Activated T-cell treated with anti-CD3 and anti-CD28 coated beads for 24 hours (primary cell): ENCODE measurements around the gene DNAH12.
"Not testable (repeated sequence)": the region's sequence is repeated elsewhere in the genome, so short reads cannot be mapped to it uniquely, and the experiment has no call there.

Experiments
- DNase-seq: peaks from one replicate; pipeline ENCODE4 v3.0.0-alpha.2; 2020; ENCODE audit warnings: low read depth

The DNAH12 gene

DNA sequence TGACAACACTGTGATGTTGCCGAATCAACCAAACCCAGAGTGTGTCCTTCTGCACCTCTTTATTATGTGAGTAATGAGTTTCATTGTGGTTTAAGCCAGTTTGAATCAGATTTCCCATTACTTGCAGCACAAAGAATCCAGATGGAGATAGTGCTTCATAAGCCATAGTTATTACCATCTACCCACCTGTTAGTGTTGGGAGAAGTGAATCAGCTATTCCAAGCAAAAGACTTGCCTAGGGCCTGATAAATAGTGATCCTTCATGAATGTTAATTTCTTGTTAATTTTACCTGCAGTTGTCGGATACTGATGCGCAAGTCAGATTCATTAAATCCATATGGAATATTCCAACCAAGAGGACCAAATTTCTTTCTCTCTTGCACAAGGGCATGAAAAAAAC is 229.9 kb downstream of the DNAH12 start:
- DNase-seq = no peak

DNA sequence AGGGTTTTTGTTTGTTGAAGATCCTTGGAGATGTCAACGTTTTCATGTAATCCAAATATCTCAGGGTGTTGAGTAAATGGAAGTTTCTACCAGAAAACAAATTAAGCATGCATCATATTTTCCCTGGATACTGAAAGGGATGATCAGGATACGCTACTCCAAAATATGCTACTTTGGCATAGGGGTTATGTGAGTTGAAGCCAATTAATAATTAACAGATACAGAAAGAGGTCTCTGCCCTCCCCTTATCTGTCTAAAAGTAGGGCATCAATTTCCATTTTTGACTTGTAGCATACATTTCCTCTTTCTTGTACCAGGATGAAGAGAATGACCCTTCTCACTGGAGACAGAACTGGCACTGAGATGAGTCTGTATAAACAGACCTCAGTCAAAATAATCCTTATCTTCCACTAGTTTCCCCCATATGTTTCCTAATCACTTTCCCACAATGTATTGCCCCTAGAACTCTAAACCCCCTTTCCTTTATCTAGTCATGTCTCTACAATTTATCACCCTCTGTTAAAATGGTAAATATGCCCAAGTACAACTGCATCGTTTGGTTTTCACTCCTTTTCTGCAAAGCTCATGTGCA is 234.3 kb downstream of the DNAH12 start:
- no peak for DNase-seq

DNA sequence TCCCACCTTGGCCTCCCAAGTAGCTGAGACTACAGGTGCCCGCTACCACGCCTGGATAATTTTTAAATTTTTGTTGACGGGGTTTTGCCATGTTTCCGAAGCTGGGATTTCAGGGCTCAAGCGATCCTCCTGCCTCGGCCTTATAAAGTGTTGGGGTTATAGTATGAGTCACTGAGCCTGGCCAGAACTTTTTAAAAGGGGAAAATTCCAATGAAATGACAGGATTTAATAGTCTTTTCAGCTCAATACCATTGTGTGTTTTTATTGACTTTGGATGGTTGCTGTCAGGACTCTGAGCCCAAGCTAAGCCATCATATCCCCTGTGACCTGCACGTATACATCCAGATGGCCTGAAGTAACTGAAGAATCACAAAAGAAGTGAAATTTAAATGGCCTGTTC is 240.6 kb downstream of the DNAH12 start:
- DNase-seq = not testable (repeated sequence)

DNA sequence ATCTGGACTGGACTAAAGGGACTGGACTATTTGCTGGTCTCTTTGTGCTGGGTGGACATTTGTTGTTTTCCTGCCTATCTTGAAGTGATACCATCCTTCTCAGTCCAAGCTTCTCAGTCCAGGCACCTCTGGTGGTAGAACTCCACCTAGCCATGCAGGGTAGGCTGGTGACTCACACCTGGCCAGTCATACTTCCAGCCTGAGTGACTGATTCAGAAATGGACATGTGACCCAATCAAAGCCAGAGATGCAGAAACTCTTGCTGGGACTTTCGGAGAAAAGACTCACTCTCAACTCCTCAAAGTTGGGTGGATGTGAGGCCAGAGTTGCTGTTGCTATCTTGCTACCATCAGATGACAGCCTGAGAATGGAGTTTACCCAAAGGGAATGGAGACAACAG is 246.1 kb downstream of the DNAH12 start:
- no peak for DNase-seq

DNA sequence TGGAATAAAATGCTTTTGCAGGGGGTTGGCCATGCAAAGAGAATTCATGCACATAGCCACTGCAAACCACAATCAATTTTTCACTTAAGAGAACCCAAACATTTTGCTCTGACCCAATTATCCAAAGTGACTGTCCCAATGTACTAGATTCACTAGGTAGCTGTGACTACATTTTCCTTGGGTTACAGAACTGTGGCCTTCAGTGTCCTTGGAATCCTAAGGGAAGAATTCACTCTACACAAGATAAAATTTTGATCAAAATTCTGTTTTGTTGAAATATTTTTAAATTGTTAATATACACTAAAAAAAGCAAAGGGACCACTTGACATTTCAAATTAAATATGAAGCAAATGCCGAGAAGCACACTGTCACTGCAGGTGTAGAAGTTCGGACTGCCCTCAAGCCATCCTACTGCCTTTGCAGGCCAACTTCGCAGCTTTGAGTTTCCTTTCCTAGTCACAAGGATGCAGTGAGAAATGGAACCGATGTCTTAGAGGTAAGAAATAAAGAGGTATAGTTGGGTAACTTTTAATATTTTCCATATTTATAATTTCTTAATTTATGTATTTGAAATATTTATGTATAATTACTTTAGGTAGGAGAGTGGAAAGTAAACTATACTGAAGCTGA is 251.1 kb downstream of the DNAH12 start:
- no peak for DNase-seq

DNA sequence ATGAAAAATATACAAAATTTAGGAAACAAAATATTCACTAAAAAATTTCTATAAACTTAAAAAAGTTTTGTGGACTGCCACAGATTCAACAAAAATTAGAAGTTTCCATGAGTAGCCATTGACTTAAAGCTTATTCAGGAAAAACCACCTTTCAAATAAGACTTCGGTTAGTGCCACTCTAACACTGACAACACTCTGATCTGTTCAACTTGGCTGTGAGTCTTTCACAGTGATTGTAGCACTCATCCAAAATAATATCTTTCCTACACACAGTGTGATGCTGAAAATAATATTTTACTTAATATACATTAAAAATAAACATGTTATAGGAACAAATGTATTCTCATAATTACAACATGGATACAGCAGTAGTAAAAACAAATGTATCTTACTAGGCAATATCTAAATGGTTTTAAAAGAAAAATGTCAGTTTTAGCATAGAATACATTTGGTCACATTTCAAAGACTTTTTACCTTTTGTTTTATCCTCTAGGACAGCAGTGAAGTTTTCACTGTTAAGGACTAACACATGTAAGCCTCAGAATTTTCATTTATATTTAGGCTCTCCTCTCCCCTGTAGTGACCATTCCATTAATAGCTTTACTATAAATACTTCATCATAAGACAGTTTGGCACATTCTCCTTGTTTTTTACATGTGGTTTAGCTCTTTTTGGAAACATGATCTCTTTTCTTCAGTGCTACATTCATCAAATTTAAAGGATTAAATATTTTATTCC is 251.8 kb downstream of the DNAH12 start, which contains the start of gene ASB14:
Gene ASB14 (minus strand): TSS at position 527 of the 738 bp plus-strand sequence. CDS start 652 bp downstream, outside the sequence.
- DNase-seq = no peak

DNA sequence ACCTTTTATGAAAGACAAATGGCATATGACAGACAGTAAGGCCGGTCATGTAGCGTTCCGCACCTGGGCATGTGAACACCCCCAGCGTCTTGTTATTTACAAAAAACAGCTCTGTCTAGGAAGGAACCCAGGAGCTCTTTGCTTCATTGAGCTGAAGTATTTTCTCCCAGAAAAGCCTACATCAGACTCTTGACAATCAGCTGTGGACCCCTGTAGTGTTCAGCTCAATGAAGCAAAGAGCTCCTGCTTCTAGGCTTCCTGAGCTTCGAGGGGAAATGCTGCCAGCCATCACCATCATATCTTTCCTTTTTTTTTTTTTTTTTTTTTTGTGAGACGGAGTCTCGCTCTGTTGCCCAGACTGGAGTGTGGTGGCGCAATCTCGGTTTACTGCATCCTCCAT is 255.7 kb downstream of the DNAH12 start:
- no peak for DNase-seq

DNA sequence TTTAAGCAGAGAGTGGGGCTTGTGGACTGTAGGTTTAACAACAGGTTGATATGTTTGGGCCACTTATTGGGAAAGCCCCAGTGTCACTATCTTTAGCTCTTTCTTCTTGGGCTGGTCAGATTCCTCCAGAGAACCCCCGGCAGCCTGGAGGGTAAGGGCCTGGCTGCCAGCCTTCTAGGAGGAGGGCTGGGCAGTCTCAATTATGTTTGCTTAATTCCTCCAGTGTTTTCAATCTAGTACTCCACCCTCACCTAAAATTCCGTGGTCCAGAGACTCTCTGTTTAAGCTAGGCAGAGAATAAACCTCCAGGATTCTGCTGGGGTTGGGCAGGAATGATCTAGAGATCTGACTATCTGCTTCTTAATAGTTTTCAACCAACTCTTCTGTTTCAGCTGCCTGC is 256.9 kb downstream of the DNAH12 start:
- DNase-seq = no peak

DNA sequence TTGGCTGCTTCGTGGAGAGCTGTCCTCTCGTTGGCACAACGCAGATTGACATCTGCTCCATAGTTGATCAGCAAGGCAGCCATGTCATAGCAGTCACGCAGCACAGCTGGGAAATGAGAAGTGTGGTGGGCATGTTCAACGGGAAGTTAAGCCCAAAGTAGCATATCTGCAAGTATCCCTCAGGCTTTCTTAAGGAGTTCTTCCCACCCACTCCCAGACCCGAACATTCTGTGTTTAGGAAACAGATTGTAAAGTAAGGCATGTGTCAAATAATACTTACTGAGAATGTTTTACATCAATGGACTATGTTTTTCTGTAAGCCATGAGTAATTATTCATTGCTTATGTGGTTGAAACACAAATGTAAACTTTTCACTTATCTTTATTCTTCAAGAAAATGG is 260.8 kb downstream of the DNAH12 start:
- DNase-seq = no peak

DNA sequence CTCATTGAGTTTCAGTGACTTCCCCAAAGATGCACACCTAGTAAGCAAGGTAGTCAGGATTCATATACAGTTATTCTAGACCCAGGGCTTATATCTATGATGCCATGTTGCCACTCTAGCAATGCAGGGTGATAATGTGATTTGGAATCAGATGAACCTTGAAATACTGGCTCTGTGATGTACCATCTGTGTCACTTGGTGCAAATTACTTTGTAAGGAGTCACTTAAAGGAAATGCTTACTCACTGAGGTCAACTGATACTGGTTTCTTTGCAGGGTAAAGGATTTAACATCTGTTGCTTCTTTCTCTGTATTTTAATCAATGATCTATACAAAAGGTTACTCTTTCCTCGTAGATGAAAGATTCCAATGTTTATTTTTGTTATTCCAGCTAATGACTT is 262.4 kb downstream of the DNAH12 start:
- DNase-seq = no peak

DNA sequence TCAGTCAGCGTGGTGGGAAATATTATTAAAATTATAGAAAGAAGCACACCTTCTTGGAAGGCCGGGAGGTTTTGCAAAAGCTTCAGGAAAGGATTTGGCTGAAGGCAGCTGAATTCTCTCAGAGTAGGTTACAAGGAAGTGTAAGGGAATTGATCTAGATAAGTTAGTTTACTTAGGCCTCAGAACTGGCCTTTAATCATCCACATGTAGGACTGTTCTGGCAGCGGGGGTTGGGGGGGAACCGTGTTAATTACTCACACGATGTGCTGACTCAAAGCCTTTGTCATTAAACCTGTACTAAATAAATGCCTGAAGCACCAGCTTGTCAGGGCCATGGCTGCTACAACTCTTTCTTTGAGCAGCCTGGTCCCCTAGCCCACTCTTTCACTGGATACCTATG is 264.5 kb downstream of the DNAH12 start:
- no peak for DNase-seq

DNA sequence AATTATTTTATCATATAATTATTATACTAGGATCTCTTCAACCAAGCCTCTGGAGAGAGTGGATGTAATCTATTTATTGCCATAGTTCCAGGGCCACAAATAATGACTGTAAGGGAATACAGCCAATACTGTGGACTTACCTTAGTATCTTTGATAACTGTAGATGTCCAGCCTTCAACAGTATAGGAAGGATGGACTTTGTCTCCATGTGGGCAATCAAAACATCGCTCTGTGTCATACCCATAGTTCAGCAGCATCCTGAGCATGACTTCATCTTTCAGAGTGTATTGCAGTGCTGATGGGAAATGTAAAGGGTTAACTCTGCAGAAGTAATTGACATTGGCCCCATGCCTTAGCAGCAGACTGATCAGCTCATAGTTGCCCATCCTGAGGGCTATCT is 265.9 kb downstream of the DNAH12 start:
- DNase-seq = no peak

DNA sequence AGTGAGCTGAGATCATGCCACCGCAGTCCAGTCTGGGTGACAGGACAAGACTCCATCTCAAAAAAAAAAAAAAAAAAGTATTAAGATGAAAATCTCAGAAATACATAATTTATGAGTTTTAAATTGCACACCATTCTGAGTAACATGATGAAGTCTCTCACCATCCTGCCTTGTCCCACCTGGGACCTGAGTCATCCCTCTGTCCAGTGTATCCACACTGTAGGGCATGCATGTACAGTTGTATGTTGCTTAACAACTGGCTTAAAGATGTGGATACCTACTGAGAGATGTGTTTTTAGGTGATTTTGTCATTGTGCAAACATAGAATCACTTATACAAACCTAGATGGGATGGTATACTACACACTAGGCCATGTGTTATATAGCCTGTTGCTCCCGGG is 268.8 kb downstream of the DNAH12 start:
- DNase-seq = no peak

DNA sequence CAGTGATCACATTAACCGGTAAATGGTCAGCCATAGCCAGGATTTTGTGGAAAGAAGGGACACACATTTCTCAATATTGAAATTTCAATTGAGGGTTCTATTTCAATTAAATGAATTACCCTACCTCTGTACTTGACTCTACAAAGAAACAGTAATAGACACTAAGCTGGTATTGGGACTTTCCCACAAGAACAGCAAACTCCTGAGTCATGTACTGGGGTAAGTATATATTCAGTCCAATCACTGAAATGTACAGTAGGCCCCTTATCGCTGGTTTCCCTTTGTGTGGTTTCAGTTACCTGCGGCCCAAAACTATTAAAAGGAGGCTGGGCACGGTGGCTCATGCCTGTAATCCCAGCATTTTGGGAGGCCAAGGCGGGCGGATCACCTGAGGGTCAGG is 269.3 kb downstream of the DNAH12 start:
- DNase-seq = no peak

DNA sequence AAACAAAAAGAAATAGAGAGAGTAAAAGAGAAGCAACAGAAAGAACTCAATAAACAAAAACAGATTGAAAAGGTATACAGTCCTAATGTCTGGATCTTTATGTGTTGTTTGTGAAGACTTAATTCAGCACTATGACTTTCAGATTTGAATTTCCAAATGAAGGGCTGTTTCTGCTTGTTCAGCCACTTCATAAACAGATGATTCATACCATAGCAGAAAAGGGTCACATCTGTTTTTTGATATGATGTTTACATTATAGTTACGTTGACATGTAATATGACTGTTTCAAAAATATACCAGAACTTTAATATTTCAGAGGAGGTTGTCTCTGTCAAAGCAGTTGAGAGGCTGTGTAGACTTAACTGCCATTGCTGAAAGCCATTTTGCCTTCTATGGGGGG is 275.7 kb downstream of the DNAH12 start:
- DNase-seq = no peak

DNA sequence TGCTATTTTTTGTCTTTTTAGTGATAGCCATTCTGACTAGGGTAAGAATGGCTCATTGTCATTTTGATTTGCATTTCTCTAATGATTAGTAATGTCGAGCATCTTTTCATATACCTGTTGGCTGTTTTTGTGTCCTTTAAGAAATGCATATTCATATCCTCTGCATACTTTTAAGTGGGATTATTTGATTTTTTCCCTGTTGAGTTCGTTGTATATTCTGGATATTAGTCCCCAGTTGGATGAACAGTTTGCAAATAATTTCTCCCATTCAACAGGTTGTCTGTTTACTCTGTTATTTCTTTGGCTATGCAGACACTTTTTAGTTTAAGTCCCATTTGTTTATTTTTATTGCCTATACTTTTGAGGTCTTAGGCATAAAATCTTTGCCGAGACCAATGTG is 282.2 kb downstream of the DNAH12 start:
- DNase-seq = no peak

DNA sequence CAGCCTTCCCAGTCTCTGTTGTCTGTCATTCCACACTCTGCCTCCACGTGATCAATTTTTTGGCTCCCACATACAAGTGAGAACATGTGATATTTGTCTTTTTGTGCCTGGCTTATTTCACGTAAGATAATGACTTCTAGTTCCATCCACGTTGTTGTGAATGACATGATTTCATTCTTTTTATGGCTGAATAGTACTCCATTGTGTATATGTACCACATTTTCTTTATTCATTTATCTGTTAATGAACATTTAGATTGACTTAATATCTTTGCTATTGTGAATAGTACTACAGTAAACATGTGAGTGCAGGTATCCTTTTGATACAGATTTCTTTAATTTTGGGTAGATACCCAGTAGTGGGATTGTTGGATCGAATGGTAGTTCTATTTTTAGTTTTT is 283.0 kb downstream of the DNAH12 start:
- DNase-seq = no peak

DNA sequence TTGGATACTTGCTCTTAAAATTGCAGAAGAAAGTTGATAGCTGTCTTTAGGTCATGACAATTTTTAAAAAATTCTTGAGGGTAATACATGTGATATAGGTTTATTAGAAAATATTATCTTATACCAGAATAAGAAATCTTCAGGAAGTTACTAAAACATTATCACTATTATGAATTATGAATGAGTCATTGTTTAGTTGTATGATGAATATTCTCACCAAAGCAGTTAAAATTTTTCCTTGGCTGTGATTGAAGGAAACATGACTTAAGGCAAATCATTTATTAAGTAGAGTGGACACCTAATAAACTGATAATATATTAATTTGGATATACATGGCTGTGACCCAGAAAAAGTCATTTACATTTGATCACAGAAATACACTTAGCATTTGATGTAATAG is 286.5 kb downstream of the DNAH12 start:
- no peak for DNase-seq

DNA sequence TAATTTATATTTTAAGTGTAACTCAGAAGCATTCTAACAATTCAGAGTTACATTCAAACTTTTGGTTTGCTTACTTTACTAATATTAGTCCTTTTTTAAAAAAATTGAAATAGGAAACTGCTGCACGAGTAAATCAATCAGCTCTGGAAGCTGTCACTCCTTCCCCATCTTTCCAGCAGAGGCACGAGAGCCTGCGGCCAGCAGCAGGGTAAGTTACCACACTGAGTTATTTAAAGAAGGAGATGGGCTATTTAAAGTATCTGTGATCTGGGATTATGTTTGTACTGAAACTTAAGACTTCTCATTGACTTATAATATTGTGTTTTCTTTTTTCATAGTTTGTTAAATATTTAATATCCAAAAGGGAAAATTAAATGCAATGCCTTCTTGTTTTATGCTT is 287.3 kb downstream of the DNAH12 start:
- no peak for DNase-seq

DNA sequence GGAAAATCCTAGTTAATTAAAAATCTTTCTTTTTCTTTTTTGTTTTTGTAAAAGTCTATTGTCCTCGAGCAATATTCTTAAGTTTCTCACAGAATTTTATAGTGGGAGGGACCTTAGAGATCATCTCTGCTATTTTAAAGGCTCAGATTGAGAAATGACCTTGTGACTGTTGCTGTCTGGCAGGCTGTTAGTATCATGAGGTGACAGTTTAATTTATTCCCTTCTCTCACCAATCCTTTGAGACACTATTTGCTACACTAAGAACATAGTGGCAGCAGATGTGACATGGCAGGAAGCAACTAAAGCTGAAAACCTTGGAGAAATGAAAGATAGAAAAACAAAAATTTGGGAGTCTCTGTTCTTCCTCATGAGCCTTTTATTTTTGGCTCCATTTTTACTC is 291.7 kb downstream of the DNAH12 start:
- DNase-seq = no peak

DNA sequence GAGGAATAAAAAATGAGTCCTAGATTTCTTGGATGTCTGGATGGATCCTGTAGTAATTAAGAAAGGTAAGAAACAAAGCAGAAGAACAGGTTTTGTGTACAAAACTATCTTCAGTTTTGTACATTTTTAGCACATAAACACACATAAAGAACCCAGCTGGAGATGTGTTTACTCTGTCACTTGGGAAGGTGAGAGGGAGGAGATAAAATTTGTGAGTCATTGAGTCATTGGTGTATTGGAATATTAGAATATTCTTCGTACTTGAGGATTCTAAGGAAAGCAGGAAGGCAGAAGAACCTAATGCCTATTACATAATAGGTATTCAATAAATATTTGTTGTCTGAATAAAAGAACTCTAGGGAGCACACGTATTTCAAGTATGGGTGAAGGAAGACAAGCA is 299.2 kb downstream of the DNAH12 start:
- DNase-seq = no peak
